Measurements from ENCODE around the gene ETV1.

ETV1 gene

DNA sequence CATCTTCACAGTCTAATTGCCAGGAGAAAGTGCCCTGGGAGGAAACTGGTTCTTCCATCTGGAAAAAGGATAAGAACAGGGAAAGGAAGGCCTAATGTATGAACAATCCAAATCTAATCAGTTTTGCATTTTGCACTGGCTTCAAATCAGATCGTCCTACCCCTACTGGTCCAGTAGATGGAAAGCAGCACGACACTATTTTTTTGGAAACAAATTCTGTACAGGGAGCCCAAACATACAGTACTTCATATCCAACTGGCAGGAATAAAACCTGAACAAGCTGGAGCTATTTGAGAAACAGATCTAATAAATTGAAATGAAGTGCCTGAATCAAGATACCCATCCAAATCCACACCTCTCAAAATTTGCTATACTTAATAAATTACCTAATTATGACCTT lies 36.5 kb downstream of the ETV1 start:
- no peak overlapping the region for H3K4me3 ChIP-seq (ENCODE audit: low read length)
- TF ChIP-seq, protein P1, sequence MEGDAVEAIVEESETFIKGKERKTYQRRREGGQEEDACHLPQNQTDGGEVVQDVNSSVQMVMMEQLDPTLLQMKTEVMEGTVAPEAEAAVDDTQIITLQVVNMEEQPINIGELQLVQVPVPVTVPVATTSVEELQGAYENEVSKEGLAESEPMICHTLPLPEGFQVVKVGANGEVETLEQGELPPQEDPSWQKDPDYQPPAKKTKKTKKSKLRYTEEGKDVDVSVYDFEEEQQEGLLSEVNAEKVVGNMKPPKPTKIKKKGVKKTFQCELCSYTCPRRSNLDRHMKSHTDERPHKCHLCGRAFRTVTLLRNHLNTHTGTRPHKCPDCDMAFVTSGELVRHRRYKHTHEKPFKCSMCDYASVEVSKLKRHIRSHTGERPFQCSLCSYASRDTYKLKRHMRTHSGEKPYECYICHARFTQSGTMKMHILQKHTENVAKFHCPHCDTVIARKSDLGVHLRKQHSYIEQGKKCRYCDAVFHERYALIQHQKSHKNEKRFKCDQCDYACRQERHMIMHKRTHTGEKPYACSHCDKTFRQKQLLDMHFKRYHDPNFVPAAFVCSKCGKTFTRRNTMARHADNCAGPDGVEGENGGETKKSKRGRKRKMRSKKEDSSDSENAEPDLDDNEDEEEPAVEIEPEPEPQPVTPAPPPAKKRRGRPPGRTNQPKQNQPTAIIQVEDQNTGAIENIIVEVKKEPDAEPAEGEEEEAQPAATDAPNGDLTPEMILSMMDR (conservative IDR thresholded peaks at IDR 0.05; ENCODE audit: low read length): no peak
- DNase-seq (ENCODE audit: low read depth): no peak

DNA sequence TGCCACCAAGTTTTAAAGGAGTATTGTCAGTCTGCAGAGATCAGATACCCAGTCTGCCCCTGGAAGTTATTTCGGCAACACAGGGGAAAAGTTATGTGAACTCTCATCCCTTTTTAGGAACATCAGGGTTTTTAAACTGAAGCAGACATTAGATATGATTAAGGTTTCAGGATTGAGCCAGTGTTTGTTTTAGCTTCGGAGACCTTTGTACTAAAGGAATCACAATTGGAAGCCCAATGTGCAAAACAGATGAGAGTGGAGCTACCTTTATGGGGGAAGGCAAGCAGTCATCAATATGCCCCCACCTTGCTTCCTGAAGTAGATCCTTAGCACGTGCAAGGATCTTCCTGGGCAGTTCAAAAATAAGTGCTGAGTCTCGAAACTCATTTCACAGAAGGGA lies 39.5 kb downstream of the ETV1 start:
- no peak overlapping the region for H3K4me3 ChIP-seq (ENCODE audit: low read length)
- no peak for DNase-seq (ENCODE audit: low read depth)
- TF ChIP-seq, protein P1 (conservative IDR thresholded peaks at IDR 0.05; ENCODE audit: low read length): no peak

DNA sequence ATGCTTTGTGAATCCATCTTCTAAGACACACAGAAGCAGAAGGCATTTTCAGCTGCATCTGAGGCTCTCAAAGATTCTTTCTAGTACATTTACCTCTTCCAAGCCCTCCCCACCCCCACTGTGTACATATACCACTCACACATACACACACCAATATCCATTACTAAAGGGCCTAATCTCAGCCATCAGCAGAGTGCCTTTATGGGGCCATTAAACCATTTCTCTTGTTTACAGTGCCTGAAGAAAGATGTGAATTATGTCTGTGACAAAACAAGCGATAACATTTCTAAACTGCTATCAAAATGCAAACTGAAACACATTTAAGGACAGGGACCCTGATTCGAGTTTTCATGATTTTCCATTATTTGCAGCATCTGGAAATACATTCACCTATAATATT lies 40.0 kb downstream of the ETV1 start:
- DNase-seq (ENCODE audit: low read depth): no peak
- no peak overlapping the region for H3K4me3 ChIP-seq (ENCODE audit: low read length)
- TF ChIP-seq, protein P1 (conservative IDR thresholded peaks at IDR 0.05; ENCODE audit: low read length): no peak

DNA sequence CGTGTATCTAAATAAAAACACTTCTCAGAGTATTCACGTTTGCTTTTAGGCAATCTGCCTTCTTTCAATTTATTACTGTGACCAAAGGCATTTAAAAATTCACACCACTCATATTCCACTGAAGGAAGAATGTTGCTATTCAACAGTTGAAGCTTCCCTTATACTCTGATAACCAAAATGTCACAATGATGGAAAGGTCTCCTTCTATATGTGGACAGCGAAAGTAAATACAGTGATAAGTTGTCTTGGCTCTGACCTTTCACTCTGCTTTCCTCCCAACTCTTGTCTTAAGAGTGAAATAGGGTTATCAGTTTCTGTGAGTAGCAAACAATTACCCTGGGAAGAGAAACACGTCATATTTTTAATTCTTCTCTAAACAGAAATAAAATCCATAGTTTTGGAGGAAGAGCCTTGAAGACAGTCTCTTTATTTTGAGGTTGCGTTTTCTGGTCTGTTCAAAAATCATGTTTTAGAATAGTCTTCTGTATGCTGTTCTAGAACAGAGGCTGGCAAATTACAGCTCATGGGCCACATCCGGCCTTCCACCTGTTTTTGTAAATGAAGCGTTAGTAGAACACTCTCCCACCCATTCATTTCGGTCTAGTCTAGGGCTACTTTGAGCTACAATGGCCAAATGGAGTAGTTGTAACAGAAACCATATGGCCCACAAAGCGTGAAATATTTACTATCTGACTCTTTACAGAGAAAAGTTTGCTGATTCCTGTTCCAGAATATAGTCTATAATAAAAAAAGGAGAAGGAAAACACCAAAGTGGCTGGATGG lies 41.3 kb downstream of the ETV1 start:
- no peak for DNase-seq (ENCODE audit: low read depth)
- TF ChIP-seq, protein P1 (conservative IDR thresholded peaks at IDR 0.05; ENCODE audit: low read length): no peak
- no peak overlapping the region for H3K4me3 ChIP-seq (ENCODE audit: low read length)

DNA sequence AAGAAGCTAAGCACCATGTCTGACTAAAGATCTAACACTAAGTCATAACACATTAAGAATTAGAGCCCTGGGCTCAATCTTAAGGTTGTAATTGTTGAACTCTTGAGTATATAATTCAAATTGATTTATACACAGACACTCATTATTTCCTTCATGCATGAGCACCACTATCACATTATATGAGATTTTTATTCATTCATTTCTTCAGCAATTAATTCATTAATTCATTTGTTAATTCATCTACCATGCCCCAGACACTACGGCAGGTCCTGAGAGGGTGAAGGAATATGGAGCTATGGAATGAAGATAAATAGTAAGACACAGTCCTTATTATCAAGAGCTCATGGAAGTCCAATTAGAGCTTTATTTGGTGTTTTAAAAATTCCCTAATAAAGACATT lies 41.9 kb downstream of the ETV1 start:
- TF ChIP-seq, protein P1 (conservative IDR thresholded peaks at IDR 0.05; ENCODE audit: low read length): no peak
- DNase-seq (ENCODE audit: low read depth): no peak
- H3K4me3 ChIP-seq (ENCODE audit: low read length): no peak overlapping the region

DNA sequence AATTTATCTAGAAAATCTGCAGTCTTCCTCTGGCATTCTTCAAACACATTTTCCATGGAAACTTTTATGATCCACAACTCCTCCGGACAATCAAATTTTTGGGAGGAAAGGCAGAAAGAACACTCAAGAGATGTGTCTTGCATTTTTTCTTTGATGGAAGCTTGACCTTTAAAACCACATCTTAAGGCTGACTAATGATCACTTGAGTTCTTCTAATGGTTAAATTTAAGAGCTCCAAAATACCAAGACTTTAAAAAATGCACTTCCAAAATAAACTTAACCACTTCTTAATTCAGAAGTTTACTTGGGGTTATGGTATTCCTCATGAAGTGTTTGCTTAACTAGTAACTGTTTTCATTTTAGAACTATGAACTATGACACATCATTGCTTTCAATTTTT lies 43.3 kb downstream of the ETV1 start:
- DNase-seq (ENCODE audit: low read depth): peak; percentile 57
- H3K4me3 ChIP-seq (ENCODE audit: low read length): no peak overlapping the region
- TF ChIP-seq, protein P1 (conservative IDR thresholded peaks at IDR 0.05; ENCODE audit: low read length): no peak

DNA sequence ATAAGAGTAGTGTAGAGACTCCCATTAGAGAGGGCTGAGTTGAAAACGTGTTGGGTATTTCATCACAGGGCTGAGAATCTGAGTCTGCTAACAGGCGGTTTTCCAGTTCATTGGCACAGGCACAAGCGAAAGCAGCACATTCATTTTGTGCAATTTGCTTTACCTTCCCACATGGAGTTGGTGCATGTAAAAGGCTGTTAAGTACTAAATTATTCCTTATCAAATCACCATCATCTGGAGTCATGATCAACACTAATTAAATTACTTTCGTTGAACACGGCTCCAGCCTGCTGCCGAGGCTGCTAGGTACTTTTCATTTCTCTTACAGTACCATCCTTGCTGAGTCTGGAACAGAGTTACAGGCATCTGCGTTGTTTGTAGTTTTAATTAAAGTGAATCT lies 43.8 kb downstream of the ETV1 start:
- H3K4me3 ChIP-seq (ENCODE audit: low read length): peak overlapping the region; percentile 16
- TF ChIP-seq, protein P1 (conservative IDR thresholded peaks at IDR 0.05; ENCODE audit: low read length): no peak
- peak; percentile 57 for DNase-seq (ENCODE audit: low read depth)

Data from AG10803 (cell line).